K562 (cell line): Measurements from ENCODE around the gene CPPED1. TPM values are rescaled to one million over a fixed set of nuclear protein-coding genes. Genes with fewer than 3 reads are reported as not detected.

Experiments
- ADNP ChIP-seq: fragments of 200-800 bp; sonication (Bioruptor generic); IDR thresholded peaks from 2 replicates; pipeline ENCODE4 v1.6.1; 2016; ENCODE audit warnings: missing genetic modification characterization, missing compliant biosample characterization
- ELK3 ChIP-seq: fragments of 450-650 bp; formaldehyde crosslinking; IDR thresholded peaks from 2 replicates; pipeline ENCODE4 v1.4.0; 2020; ENCODE audit warnings: mild to moderate bottlenecking
- ETV1 ChIP-seq: fragments of 450-650 bp; conservative IDR thresholded peaks from 2 replicates; pipeline ENCODE4 v1.6.1; 2016; ENCODE audit warnings: missing genetic modification characterization, control low read depth, low read depth, missing compliant biosample characterization
- GTF2E2 ChIP-seq: fragments of 200-800 bp; sonication (Bioruptor generic); IDR thresholded peaks from 2 replicates; pipeline ENCODE4 v1.6.1; 2016; ENCODE audit warnings: missing genetic modification characterization, missing compliant biosample characterization
- GTF2F1 ChIP-seq: IDR thresholded peaks from 2 replicates; pipeline ENCODE4 v1.6.1; 2011; ENCODE audit warnings: low read depth, low read length, improper control_type of control experiment
- HDAC1 ChIP-seq, 2 experiments: fragments of 450-650 bp; IDR thresholded peaks; 2 replicates each; pipeline ENCODE4 v1.6.1; 2016 to 2017; ENCODE audit warnings: inconsistent platforms in 1 of 2, mild to moderate bottlenecking in 1 of 2, moderate library complexity in 1 of 2
- HINFP ChIP-seq: fragments of 450-650 bp; conservative IDR thresholded peaks from 2 replicates; pipeline ENCODE4 v1.6.1; 2016; ENCODE audit warnings: missing genetic modification characterization, low read depth, mild to moderate bottlenecking, control low read depth, missing compliant biosample characterization
- PRDM10 ChIP-seq: fragments of 450-650 bp; IDR thresholded peaks from 2 replicates; pipeline ENCODE4 v1.6.1; 2018; ENCODE audit not compliant: partially characterized antibody
- RHOXF2B ChIP-seq: fragments of 250-450 bp; sonication (Bioruptor Pico); conservative IDR thresholded peaks from 2 replicates; pipeline ENCODE4 v1.5.1; 2021
- TARDBP ChIP-seq: fragments of 450-650 bp; IDR thresholded peaks from 2 replicates; pipeline ENCODE4 v1.6.1; 2016
- XRCC5 ChIP-seq: fragments of 200-400 bp; formaldehyde crosslinking; IDR thresholded peaks from 2 replicates; pipeline ENCODE4 v1.6.1; 2017; ENCODE audit warnings: low read depth, mild to moderate bottlenecking, low read length
- ZBTB17 ChIP-seq: fragments of 450-650 bp; formaldehyde crosslinking; IDR thresholded peaks from 2 replicates; pipeline ENCODE4 v1.4.0; 2020; ENCODE audit warnings: mild to moderate bottlenecking
- ZBTB26 ChIP-seq: fragments of 450-650 bp; formaldehyde crosslinking; IDR thresholded peaks from 2 replicates; pipeline ENCODE4 v1.4.0; 2022; ENCODE audit warnings: missing genetic modification characterization
- ZBTB34 ChIP-seq: fragments of 250-450 bp; sonication (Bioruptor Pico); IDR thresholded peaks from 2 replicates; pipeline ENCODE4 v1.8.0; 2021; ENCODE audit warnings: mild to moderate bottlenecking, moderate library complexity
- ZBTB5 ChIP-seq: fragments of 450-650 bp; IDR thresholded peaks from 2 replicates; pipeline ENCODE4 v1.6.1; 2017; ENCODE audit warnings: antibody characterized with exemption
- polyA plus RNA-seq, 8 experiments: library from polyadenylated mRNA; depleted of rRNA in 4 of 8; stranded (reverse) in 5 of 8; unstranded in 3 of 8; fragments of >200 nt; fragmentation: Nextera tagmentation in 2 of 8; fragmentation: Illumina TruSeq in 1 of 8; extraction: Ambion mirVana in 2 of 8; extraction: Trizol in 1 of 8; gene quantifications; 2 replicates each; pipeline versions ENCODE4 v1.2.1 to v1.2.3, GENCODE V29; 2011 to 2014; ENCODE audit warnings: inconsistent platforms in 1 of 8, missing spikeins in 1 of 8
- total RNA-seq, 7 experiments: library from RNA; depleted of rRNA in 6 of 7; stranded (reverse); fragments of >200 nt in 6 of 7; fragmentation: Illumina TruSeq in 2 of 7; extraction: Trizol in 2 of 7; gene quantifications; 2 replicates each; pipeline versions ENCODE4 v1.2.1 to v1.2.3, GENCODE V29; 2011 to 2021; ENCODE audit warnings: low replicate concordance in 1 of 7

The CPPED1 gene
- total and polyA plus RNA-seq, 9 of the 15 experiments (the other 6 are each of a cell fraction or from before 2014, with no cell fraction given), result 7.5 to 25.7 (median 16.9) TPM

- TF ChIP-seq HINFP (tag), result no peak
- TF ChIP-seq ETV1, result no peak
- no peak for TF ChIP-seq TARDBP
- TF ChIP-seq ADNP, result peak; percentile 88
- TF ChIP-seq HDAC1 (IDR thresholded peaks at IDR 0.05), result no peak
- TF ChIP-seq GTF2E2, result no peak
- TF ChIP-seq ZBTB26 (CRISPR knock-in tag), result no peak
- no peak for TF ChIP-seq PRDM10
- TF ChIP-seq ZBTB17 (CRISPR knock-in tag), result no peak
- TF ChIP-seq ELK3 (CRISPR knock-in tag), result no peak
- TF ChIP-seq ZBTB5, result no peak
- no peak for TF ChIP-seq GTF2F1
- no peak for TF ChIP-seq ZBTB34 (CRISPR knock-in tag)
- TF ChIP-seq RHOXF2B (CRISPR knock-in tag), result no peak
- no peak for TF ChIP-seq XRCC5
These were observed 150.8 kb downstream of the CPPED1 start (continued) for GRCh38 chr16:12652924-12653323.
